ENCODE data around the gene NPAS2. TPM values are rescaled to one million over a fixed set of nuclear protein-coding genes. Genes with fewer than 3 reads are reported as not detected.

NPAS2 gene
- total and polyA plus RNA-seq, 2 of the 8 experiments (the other 6 are each of a cell fraction or from before 2014, with no cell fraction given): 1.8 to 1.9 TPM

- Histone ChIP-seq H3K4me1 (replicated peaks in 1 of 4; ENCODE audit: control insufficient read depth in 3 of 4, insufficient read depth in 4 of 4, low read length in 3 of 4) (no peaks in the 10 kb centered on the region), H3K27me3 (replicated peaks in 1 of 4; ENCODE audit: control insufficient read depth in 3 of 4, extremely low read depth in 1 of 4, insufficient read depth in 3 of 4, low read length in 3 of 4) (no peaks in the 10 kb centered on the region), H4K91ac (replicated peaks; ENCODE audit: insufficient read length, low read length) (no peak overlapping the region), H4K5ac (ENCODE audit: insufficient read length, low read depth, low read length) (no peak overlapping the region), H2AFZ (ENCODE audit: low read length) (no peak overlapping the region), H3K36me3 (ENCODE audit: control insufficient read depth in 2 of 4, insufficient read depth in 4 of 4, low read length in 3 of 4) (no peaks in the 10 kb centered on the region; a peak in 1 of 8 replicates), H3K9me3 (ENCODE audit: insufficient read depth in 2 of 2, low read depth in 1 of 2, low read length in 1 of 2) (no peaks in the 10 kb centered on the region), H4K20me1 (replicated peaks in 1 of 2; ENCODE audit: control insufficient read depth in 1 of 2, insufficient read depth in 2 of 2, low read length in 2 of 2) (no peaks in the 10 kb centered on the region), H2BK15ac (ENCODE audit: low read length) (no peak overlapping the region), H3K23me2 (ENCODE audit: low read depth, low read length) (no peaks in the 10 kb centered on the region), H3K23ac (ENCODE audit: insufficient read length) (no peak overlapping the region), H3K79me1 (ENCODE audit: low read depth, low read length) (no peaks in the 10 kb centered on the region), H3K4me3 (ENCODE audit: extremely low read depth in 1 of 4, insufficient read depth in 2 of 4, low read depth in 3 of 4, low read length in 4 of 4) (no peak overlapping the region), H2BK20ac (ENCODE audit: low read length) (no peak overlapping the region), H2BK5ac (ENCODE audit: low read depth, low read length) (no peak overlapping the region), H3K4ac (replicated peaks; ENCODE audit: insufficient read length, low read depth, low read length) (no peak overlapping the region), H2BK12ac (ENCODE audit: low read depth, low read length) (no peak overlapping the region), H3K18ac (ENCODE audit: extremely low read depth, low read length) (no peak overlapping the region), H4K8ac (ENCODE audit: extremely low read depth, insufficient read depth, low read length) (no peak overlapping the region), H3K79me2 (ENCODE audit: control insufficient read depth in 1 of 2, insufficient read depth in 2 of 2, low read length in 2 of 2) (no peaks in the 10 kb centered on the region), H2BK120ac (replicated peaks; ENCODE audit: low read depth, low read length) (no peak overlapping the region), H3K4me2 (ENCODE audit: insufficient read depth in 1 of 2, low read depth in 2 of 2, low read length in 2 of 2) (no peak overlapping the region), H2AK5ac (ENCODE audit: low read depth, low read length) (no peak overlapping the region), H3K9ac (replicated peaks in 1 of 4; ENCODE audit: extremely low read depth in 1 of 4, low read depth in 3 of 4, low read length in 3 of 4) (no peak overlapping the region), H3K56ac (replicated peaks; ENCODE audit: insufficient read length, low read depth, low read length) (no peak overlapping the region), H3K27ac (ENCODE audit: low read depth, low read length) (no peak overlapping the region), H3K14ac (ENCODE audit: insufficient read length) (no peak overlapping the region)
- CTCF ChIA-PET (ENCODE audit: partially characterized antibody): interaction anchor here (1.0 to 1.6 kb wide), 5 partner anchors 10 to 227 kb away, joined by 3 to 6 read pairs (median 4); no protein-coding TSS in a partner anchor
- FAIRE-seq (no peak), DNase-seq (ENCODE audit: low read depth in 1 of 2, low spot score in 2 of 2) (no peak)
- POLR2A ChIA-PET (ENCODE audit: partially characterized antibody): no interaction called here
- 87% methylated on average over 10 of the region's 10 CpGs; no CpG with 5 or more reads in 1 of the 2 experiments for WGBS, 2 experiments (ENCODE audit: extremely low coverage in 1 of 2, insufficient coverage in 1 of 2, insufficient read length in 1 of 2, insufficient replicate concordance in 2 of 2, low coverage in 1 of 2, low lambda C conversion rate in 2 of 2, missing lambda C conversion rate in 1 of 2)
- TF ChIP-seq RFX5 (IDR thresholded peaks at IDR 0.05; ENCODE audit: borderline replicate concordance, low read depth, low read length) (no peak), KDM1A (IDR thresholded peaks at IDR 0.05; ENCODE audit: borderline replicate concordance, low read length) (no peak), HDAC2 (IDR thresholded peaks at IDR 0.05; ENCODE audit: borderline replicate concordance in 1 of 2, low read depth in 2 of 2, low read length in 2 of 2) (no peak), RBBP5 (IDR thresholded peaks at IDR 0.05; ENCODE audit: borderline replicate concordance, low read depth, low read length) (no peak), HDAC6 (IDR thresholded peaks at IDR 0.05; ENCODE audit: low read depth, low read length) (no peak), GTF2F1 (IDR thresholded peaks at IDR 0.05; ENCODE audit: borderline replicate concordance, low read depth, low read length) (no peak)
Observed at GRCh38 chr2:100834221-100834620, 14.3 kb downstream of the NPAS2 start.

Data from H1 (cell line).